ENCODE measurements around the gene CDKAL1.

DNA sequence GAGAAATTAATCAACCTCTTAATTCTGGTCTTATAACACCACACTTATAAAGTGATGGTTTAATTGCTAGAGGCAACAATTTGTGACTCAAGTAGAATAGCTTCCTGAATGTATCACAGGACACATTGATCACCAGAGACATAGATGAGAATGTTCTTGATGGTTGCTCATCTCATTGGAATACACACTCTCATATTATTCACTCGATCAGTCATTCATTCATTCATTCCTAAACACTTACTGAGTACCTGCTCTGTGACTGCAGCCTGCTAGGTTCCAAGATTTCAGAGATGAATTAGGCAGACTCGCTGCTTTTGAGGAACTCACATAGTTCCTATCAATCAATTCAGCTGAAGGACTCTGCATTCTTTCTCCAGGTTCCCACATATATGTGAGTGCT is 694.2 kb downstream of the CDKAL1 start:
- TF ChIP-seq, protein P1, sequence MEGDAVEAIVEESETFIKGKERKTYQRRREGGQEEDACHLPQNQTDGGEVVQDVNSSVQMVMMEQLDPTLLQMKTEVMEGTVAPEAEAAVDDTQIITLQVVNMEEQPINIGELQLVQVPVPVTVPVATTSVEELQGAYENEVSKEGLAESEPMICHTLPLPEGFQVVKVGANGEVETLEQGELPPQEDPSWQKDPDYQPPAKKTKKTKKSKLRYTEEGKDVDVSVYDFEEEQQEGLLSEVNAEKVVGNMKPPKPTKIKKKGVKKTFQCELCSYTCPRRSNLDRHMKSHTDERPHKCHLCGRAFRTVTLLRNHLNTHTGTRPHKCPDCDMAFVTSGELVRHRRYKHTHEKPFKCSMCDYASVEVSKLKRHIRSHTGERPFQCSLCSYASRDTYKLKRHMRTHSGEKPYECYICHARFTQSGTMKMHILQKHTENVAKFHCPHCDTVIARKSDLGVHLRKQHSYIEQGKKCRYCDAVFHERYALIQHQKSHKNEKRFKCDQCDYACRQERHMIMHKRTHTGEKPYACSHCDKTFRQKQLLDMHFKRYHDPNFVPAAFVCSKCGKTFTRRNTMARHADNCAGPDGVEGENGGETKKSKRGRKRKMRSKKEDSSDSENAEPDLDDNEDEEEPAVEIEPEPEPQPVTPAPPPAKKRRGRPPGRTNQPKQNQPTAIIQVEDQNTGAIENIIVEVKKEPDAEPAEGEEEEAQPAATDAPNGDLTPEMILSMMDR (IDR thresholded peaks at IDR 0.05): no peak
- TF ChIP-seq POLR2A (IDR thresholded peaks at IDR 0.05): no peak
